Central memory CD8-positive, alpha-beta T cell (primary cell): ENCODE results near the gene SLC6A20.

Experiments used
- ATAC-seq: fragments of 150-1000 bp; cut with Tn5 transposase; replicated peaks from 2 replicates; pipeline ENCODE4 v1.10.0; 2022; ENCODE audit warnings: mild to moderate bottlenecking, moderate FRiP score, moderate number of reproducible peaks; ENCODE audit not compliant: poor library complexity, severe bottlenecking; ENCODE audit errors: extremely low read depth
- DNase-seq, 2 donors: peaks; one replicate each; pipeline ENCODE4 v3.0.0; 2021; ENCODE audit warnings: low spot score in 2 of 2
- H3K27ac Mint-ChIP-seq: one replicate; pipeline ENCODE4 v1.8.0; 2022; ENCODE audit warnings: low read depth, mild to moderate bottlenecking, moderate library complexity, mixed read lengths
- H3K27me3 Mint-ChIP-seq: one replicate; pipeline ENCODE4 v1.8.0; 2022; ENCODE audit warnings: mixed read lengths
- H3K36me3 Mint-ChIP-seq: one replicate; pipeline ENCODE4 v1.8.0; 2022; ENCODE audit warnings: mild to moderate bottlenecking, moderate library complexity, mixed read lengths; ENCODE audit not compliant: insufficient read depth
- H3K4me1 Mint-ChIP-seq: one replicate; pipeline ENCODE4 v1.8.0; 2022; ENCODE audit warnings: mixed read lengths
- H3K4me3 Mint-ChIP-seq: one replicate; pipeline ENCODE4 v1.8.0; 2022; ENCODE audit warnings: mild to moderate bottlenecking, moderate library complexity, mixed read lengths
- H3K9me3 Mint-ChIP-seq: one replicate; pipeline ENCODE4 v1.8.0; 2022; ENCODE audit warnings: mixed read lengths

The SLC6A20 gene

GRCh38 chr3:45817831-45818522, 21.6 kb upstream of the SLC6A20 start:
- no peaks in the 10 kb centered on the region for H3K27me3 Mint-ChIP-seq
- no peak for DNase-seq
- ATAC-seq: no peak
- no peaks in the 10 kb centered on the region for H3K4me1 Mint-ChIP-seq
- no peak overlapping the region for H3K27ac Mint-ChIP-seq
- no peak overlapping the region for H3K4me3 Mint-ChIP-seq
- H3K9me3 Mint-ChIP-seq: no peaks in the 10 kb centered on the region
- H3K36me3 Mint-ChIP-seq: peaks cover 3% of the 10 kb centered on the region

DNA sequence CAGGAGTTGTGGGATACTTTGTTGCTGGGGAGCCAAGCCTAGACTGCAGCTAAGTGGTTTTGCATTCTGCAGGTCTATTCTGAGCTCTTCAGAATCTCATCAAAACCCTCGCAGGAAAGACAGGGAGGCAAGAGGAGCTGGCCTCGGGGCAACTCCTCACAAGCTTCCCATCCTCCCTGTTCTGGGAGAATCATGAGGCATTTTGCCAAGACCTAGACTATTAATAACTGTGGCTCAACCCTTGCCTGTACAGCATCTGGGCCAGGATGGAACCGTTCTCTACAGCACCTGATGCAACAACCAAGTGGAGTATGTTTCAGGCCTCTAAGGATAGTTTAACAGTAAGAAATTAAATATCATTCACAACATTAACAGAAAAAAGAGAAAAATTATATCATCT, 20.2 kb upstream of the SLC6A20 start:
- H3K9me3 Mint-ChIP-seq: no peaks in the 10 kb centered on the region

DNA sequence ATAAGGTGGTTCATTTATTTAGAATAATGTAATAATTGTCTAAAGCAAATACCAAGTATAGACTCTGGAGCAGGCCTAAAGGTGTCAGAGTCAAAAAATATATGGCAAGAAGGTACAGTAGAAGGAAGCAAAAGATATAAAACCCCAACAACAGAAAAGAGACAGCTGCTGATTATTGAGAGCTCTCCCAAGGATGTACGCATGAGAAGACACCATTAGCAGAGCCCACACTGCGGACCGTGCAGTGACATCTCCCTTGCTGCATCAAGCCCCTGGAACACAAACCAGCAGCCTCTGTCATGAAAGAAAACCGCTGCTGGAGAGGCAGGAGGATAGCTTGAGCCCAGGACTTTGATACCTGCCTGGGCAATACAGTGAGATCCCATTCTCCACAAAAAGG, 18.0 kb upstream of the SLC6A20 start:
- Mint-ChIP-seq H3K9me3 (no peaks in the 10 kb centered on the region), H3K4me1 (no peaks in the 10 kb centered on the region), H3K4me3 (no peak overlapping the region), H3K27me3 (no peaks in the 10 kb centered on the region), H3K36me3 (peaks cover 1% of the 10 kb centered on the region), H3K27ac (no peak overlapping the region)
- DNase-seq (no peak), ATAC-seq (no peak)

More for the DNA sequence above, 20.2 kb upstream of the SLC6A20 start:
- DNase-seq: no peak
- Mint-ChIP-seq H3K27me3 (no peaks in the 10 kb centered on the region), H3K27ac (no peak overlapping the region), H3K36me3 (peaks cover 1% of the 10 kb centered on the region), H3K4me3 (no peak overlapping the region), H3K4me1 (no peaks in the 10 kb centered on the region)
- ATAC-seq: no peak

DNA sequence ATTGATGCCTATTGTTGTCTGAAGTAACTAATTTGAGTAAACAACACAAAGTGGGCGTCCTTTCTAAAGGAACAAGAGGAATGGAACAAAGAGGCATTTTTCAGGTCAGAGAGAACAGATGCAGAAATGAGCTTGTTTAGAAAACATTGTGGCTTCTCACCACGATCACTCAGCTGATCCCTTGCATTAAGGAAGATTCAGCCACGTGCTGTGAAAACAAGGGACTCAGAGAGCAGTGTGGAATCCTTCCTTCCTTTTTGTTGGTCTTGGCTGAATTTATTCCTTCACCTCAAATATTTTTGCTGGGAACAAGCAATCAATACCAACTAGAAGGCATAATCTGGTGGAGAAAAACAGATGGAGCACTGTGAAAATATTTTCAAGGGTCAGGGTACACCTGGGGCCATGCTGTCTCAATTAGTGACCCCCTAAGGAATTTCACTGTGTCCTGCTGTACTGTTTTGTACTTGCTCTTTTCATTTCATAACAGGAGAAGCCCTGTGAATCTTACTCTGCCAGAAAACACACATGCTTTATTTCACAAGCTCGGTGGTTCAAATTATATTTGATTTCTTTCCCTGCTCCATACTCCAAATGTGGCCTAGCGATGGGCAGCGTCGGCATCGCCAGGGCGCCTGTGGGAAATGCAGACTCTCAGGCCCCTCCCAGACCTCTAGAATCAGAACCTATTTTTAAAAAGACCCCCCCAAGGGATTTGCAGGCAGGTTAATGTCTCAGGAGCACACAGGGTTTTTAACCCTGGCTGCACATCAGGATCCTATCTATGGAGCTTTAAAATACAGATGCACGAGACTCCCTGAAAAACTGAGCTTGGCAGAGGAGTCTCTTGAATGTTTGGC, 11.6 kb upstream of the SLC6A20 start:
- Mint-ChIP-seq H3K27me3 (no peaks in the 10 kb centered on the region), H3K36me3 (no peaks in the 10 kb centered on the region), H3K4me3 (no peak overlapping the region), H3K4me1 (peaks cover 5% of the 10 kb centered on the region), H3K9me3 (no peaks in the 10 kb centered on the region), H3K27ac (no peak overlapping the region)
- no peak for ATAC-seq
- no peak for DNase-seq

DNA sequence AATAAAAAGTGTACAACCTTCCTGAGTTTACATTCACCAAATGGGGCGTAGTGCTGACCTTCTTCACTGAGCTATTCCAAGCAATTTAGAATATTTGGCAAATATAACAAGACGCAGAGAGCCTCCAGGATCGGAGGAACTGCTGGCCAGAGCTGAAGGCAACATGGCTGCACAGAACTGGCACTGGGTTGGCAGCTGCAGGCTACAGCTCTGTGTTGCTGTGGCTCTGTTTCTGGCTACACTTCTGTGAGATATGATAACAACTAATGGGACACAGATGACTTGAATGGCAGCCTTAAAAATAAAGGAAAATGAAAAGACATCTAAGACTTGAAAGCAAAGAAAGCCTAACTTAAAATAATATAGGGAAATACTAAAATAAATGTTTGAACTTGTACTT, 10.8 kb upstream of the SLC6A20 start:
- H3K36me3 Mint-ChIP-seq: no peaks in the 10 kb centered on the region
- no peak for DNase-seq
- no peaks in the 10 kb centered on the region for H3K27me3 Mint-ChIP-seq
- peaks cover 5% of the 10 kb centered on the region for H3K4me1 Mint-ChIP-seq
- no peak for ATAC-seq
- H3K27ac Mint-ChIP-seq: no peak overlapping the region
- no peak overlapping the region for H3K4me3 Mint-ChIP-seq
- no peaks in the 10 kb centered on the region for H3K9me3 Mint-ChIP-seq

DNA sequence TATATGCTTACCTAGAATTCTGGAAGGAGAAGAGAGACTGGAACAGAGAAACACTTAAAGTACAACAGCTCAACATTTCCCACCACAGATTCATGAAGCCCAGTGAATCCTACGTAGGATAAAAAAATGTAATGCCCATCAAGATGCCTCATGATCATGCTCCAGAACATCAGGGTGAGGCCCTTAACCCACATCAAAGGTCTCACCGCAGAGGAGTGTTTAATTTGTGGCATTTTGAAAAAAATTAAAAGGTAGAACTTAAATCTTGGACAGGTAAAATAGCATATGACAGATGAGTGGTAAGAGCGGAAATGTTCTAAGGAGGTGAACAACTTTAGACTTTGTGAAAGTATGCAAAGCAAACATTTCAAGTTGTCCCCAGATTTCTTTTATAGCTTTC, 9.7 kb upstream of the SLC6A20 start:
- Mint-ChIP-seq H3K27ac (no peak overlapping the region), H3K9me3 (no peaks in the 10 kb centered on the region), H3K4me3 (no peak overlapping the region), H3K27me3 (no peaks in the 10 kb centered on the region), H3K4me1 (peaks cover 5% of the 10 kb centered on the region), H3K36me3 (no peaks in the 10 kb centered on the region)
- DNase-seq (no peak), ATAC-seq (no peak)

GRCh38 chr3:45803252-45803935, 7.1 kb upstream of the SLC6A20 start:
- H3K36me3 Mint-ChIP-seq: no peaks in the 10 kb centered on the region
- ATAC-seq (no peak), DNase-seq (no peak)
- peaks cover 16% of the 10 kb centered on the region for H3K27me3 Mint-ChIP-seq
- no peak overlapping the region for H3K4me3 Mint-ChIP-seq
- no peak overlapping the region for H3K27ac Mint-ChIP-seq
- H3K9me3 Mint-ChIP-seq: no peaks in the 10 kb centered on the region
- peaks cover 5% of the 10 kb centered on the region for H3K4me1 Mint-ChIP-seq

- no peak overlapping the region for H3K4me3 Mint-ChIP-seq
- DNase-seq (no peak), ATAC-seq (no peak)
- H3K36me3 Mint-ChIP-seq: no peaks in the 10 kb centered on the region
- no peak overlapping the region for H3K27ac Mint-ChIP-seq
- H3K4me1 Mint-ChIP-seq: peaks cover 5% of the 10 kb centered on the region
- H3K27me3 Mint-ChIP-seq: peaks cover 24% of the 10 kb centered on the region
- no peaks in the 10 kb centered on the region for H3K9me3 Mint-ChIP-seq
Measured at GRCh38 chr3:45802146-45802545, 5.8 kb upstream of the SLC6A20 start.

- Mint-ChIP-seq H3K27ac (no peak overlapping the region), H3K27me3 (peaks cover 38% of the 10 kb centered on the region), H3K4me3 (no peak overlapping the region), H3K9me3 (no peaks in the 10 kb centered on the region), H3K36me3 (no peaks in the 10 kb centered on the region), H3K4me1 (peaks cover 10% of the 10 kb centered on the region)
- ATAC-seq (no peak), DNase-seq (no peak)
Measured at GRCh38 chr3:45800611-45801010, 4.3 kb upstream of the SLC6A20 start.

DNA sequence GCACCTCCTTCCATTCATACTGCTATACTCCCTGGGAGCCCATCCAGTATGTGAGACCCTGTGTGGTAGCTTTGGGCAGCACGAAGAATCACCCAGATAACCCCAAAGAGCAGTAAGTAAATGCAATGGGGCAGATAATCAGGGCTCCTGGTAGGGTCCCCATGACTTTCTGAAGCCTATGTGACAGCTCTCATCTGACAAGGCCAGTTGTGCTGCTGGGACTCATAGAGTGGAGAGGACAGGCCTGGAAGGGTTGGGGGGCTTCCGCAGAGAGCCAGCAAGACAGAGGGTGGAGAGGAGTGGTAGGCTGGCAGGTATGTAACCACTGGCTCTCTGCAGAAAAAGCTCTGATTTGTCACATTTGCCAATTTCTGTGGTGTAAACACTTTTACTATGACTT, 3.2 kb upstream of the SLC6A20 start:
- no peak for ATAC-seq
- Mint-ChIP-seq H3K27me3 (peaks cover 49% of the 10 kb centered on the region), H3K27ac (no peak overlapping the region)

GRCh38 chr3:45798034-45798433, 1.7 kb upstream of the SLC6A20 start:
- H3K36me3 Mint-ChIP-seq: no peaks in the 10 kb centered on the region
- H3K9me3 Mint-ChIP-seq: no peaks in the 10 kb centered on the region
- no peak for ATAC-seq
- DNase-seq: no peak
- H3K4me3 Mint-ChIP-seq: no peak overlapping the region
- H3K4me1 Mint-ChIP-seq: peaks cover 15% of the 10 kb centered on the region
- H3K27me3 Mint-ChIP-seq: peaks cover 61% of the 10 kb centered on the region
- no peak overlapping the region for H3K27ac Mint-ChIP-seq

More for the DNA sequence above, 3.2 kb upstream of the SLC6A20 start:
- no peak for DNase-seq
- H3K9me3 Mint-ChIP-seq: no peaks in the 10 kb centered on the region
- no peak overlapping the region for H3K4me3 Mint-ChIP-seq
- H3K4me1 Mint-ChIP-seq: peaks cover 15% of the 10 kb centered on the region
- H3K36me3 Mint-ChIP-seq: no peaks in the 10 kb centered on the region

GRCh38 chr3:45796902-45797637, 734 bp upstream of the SLC6A20 start:
- Mint-ChIP-seq H3K4me1 (peaks cover 15% of the 10 kb centered on the region), H3K27ac (no peak overlapping the region), H3K36me3 (no peaks in the 10 kb centered on the region), H3K27me3 (peaks cover 61% of the 10 kb centered on the region), H3K9me3 (no peaks in the 10 kb centered on the region), H3K4me3 (peak overlapping the region; percentile 73)
- ATAC-seq (no peak), DNase-seq (no peak)
